HCT116 (cell line): ENCODE measurements around the gene SH3GL2. TPM values are rescaled to one million over a fixed set of nuclear protein-coding genes. Genes with fewer than 3 reads are reported as not detected.

Experiments used
- ATAC-seq: fragments of 200-7000 bp; cut with Tn5 transposase; 2 replicates; pipeline ENCODE4 v1.9.1; 2020; ENCODE audit warnings: mild to moderate bottlenecking, moderate library complexity
- BruUV-seq: library from RNA; stranded (reverse); fragments of 400-500 nt; replicated peaks from 2 replicates; lab custom pipeline; 2021; lab: Mats Ljungman, UMichigan
- CTCF ChIA-PET: fragments of 300-600 bp; sonication (Branson Sonifier 250); formaldehyde crosslinking; loops from one replicate; lab custom pipeline; 2021; ENCODE audit warnings: antibody characterized with exemption; lab: Charles Lee
- POLR2A ChIA-PET: fragments of 300-600, 350-600 bp; sonication (Branson Sonifier 250); formaldehyde crosslinking; loops from one replicate; lab custom pipeline; 2021; ENCODE audit warnings: antibody characterized with exemption; lab: Charles Lee
- RAD21 ChIA-PET, 2 experiments: fragments of 300-600 bp; sonication (Branson Sonifier 250); formaldehyde crosslinking; loops; one replicate each; lab custom pipeline; 2023; ENCODE audit warnings: low total read pairs in 2 of 2; ENCODE audit not compliant: uncharacterized antibody in 2 of 2, unreplicated experiment in 2 of 2, low non-redundant PET in 1 of 2; lab: Charles Lee
- DNase-seq: peaks from one replicate; pipeline ENCODE4 v3.0.0-alpha.2; 2010; ENCODE audit warnings: low read depth, low spot score
- H2AFZ ChIP-seq: fragments of 200-600 bp; shearing (Covaris generic), sonication (generic); 2 replicates; pipeline ENCODE4 v1.6.1; 2017; ENCODE audit warnings: low read depth, mixed run types, mixed read lengths, antibody characterized with exemption, low read length; ENCODE audit not compliant: poor library complexity, severe bottlenecking
- H3K27ac ChIP-seq: 2 replicates; pipeline ENCODE4 v1.5.1; 2012; ENCODE audit warnings: low read depth, low read length
- H3K27me3 ChIP-seq: fragments of 200-600 bp; sonication (generic); 2 replicates; pipeline ENCODE4 v1.6.1; 2016; ENCODE audit warnings: mixed run types, low read length, mixed read lengths; ENCODE audit not compliant: insufficient read depth
- H3K36me3 ChIP-seq, 2 experiments: fragments of 200-500 bp in 1 of 2; fragments of 200-600 bp in 1 of 2; sonication (Bioruptor generic) in 1 of 2; sonication (generic) in 1 of 2; 2 replicates each; pipeline versions ENCODE4 v1.5.1 to v1.6.1; 2014 to 2016; ENCODE audit warnings: low read length in 2 of 2, inconsistent platforms in 1 of 2, mixed read lengths in 1 of 2, mixed run types in 1 of 2; ENCODE audit not compliant: insufficient read depth in 2 of 2, control insufficient read depth in 1 of 2
- H3K4me1 ChIP-seq, 2 experiments: fragments of 200-600 bp in 1 of 2; sonication (generic) in 1 of 2; 2 replicates each; pipeline versions ENCODE4 v1.5.1 to v1.6.1; 2012 to 2017; ENCODE audit warnings: low read length in 2 of 2, inconsistent platforms in 1 of 2, mild to moderate bottlenecking in 1 of 2, mixed read lengths in 1 of 2, mixed run types in 1 of 2, moderate library complexity in 1 of 2; ENCODE audit not compliant: insufficient read depth in 2 of 2, control insufficient read depth in 1 of 2
- H3K4me2 ChIP-seq: fragments of 200-600 bp; sonication (generic); 2 replicates; pipeline ENCODE4 v1.6.1; 2017; ENCODE audit warnings: mixed run types, low read length, mixed read lengths
- H3K4me3 ChIP-seq, 2 experiments: fragments of 200-600 bp in 1 of 2; sonication (generic) in 1 of 2; replicated peaks in 1 of 2; 2 replicates each; pipeline ENCODE4 v1.5.1; 2011 to 2016; ENCODE audit warnings: low read length in 2 of 2, control low read depth in 1 of 2, low read depth in 1 of 2, mild to moderate bottlenecking in 1 of 2, mixed read lengths in 1 of 2, mixed run types in 1 of 2
- H3K79me2 ChIP-seq: fragments of 200-600 bp; sonication (generic); 2 replicates; pipeline ENCODE4 v1.6.1; 2017; ENCODE audit warnings: mild to moderate bottlenecking, mixed run types, low read length, moderate library complexity, mixed read lengths; ENCODE audit not compliant: insufficient read depth
- H3K9ac ChIP-seq: fragments of 200-600 bp; sonication (generic); 2 replicates; pipeline ENCODE4 v1.6.1; 2016; ENCODE audit warnings: low read length, mixed read lengths
- H3K9me2 ChIP-seq: fragments of 200-600 bp; sonication (generic), shearing (Covaris generic); 2 replicates; pipeline ENCODE4 v1.6.1; 2017; ENCODE audit warnings: mixed run types, mild to moderate bottlenecking, moderate library complexity; ENCODE audit not compliant: insufficient read depth
- H3K9me3 ChIP-seq, 2 experiments: fragments of 200-500 bp in 1 of 2; fragments of 200-600 bp in 1 of 2; sonication (Bioruptor generic) in 1 of 2; sonication (generic) in 1 of 2; 2 replicates each; pipeline ENCODE4 v1.6.1; 2014 to 2017; ENCODE audit warnings: low read length in 2 of 2, mixed read lengths in 2 of 2, inconsistent platforms in 1 of 2, low read depth in 1 of 2, mild to moderate bottlenecking in 1 of 2, mixed run types in 1 of 2, moderate library complexity in 1 of 2; ENCODE audit not compliant: control insufficient read depth in 1 of 2, insufficient read depth in 1 of 2
- H4K20me1 ChIP-seq: fragments of 200-600 bp; sonication (generic), shearing (Covaris generic); 2 replicates; pipeline ENCODE4 v1.6.1; 2017; ENCODE audit warnings: mixed run types, mild to moderate bottlenecking, moderate library complexity; ENCODE audit not compliant: insufficient read depth
- CBX3 ChIP-seq: IDR thresholded peaks from 2 replicates; pipeline ENCODE4 v1.6.1; 2012; ENCODE audit warnings: low read depth
- CTCF ChIP-seq, 3 experiments: fragments of 200-600 bp in 1 of 3; sonication (generic) in 1 of 3; IDR thresholded peaks in 2 of 3; conservative IDR thresholded peaks in 1 of 3; 2 replicates each; pipeline ENCODE4 v1.5.1; 2012 to 2017; ENCODE audit warnings: low read depth in 2 of 3, low read length in 2 of 3, antibody characterized with exemption in 1 of 3, borderline replicate concordance in 1 of 3, control low read depth in 1 of 3, mild to moderate bottlenecking in 1 of 3, mixed read lengths in 1 of 3, mixed run types in 1 of 3, moderate library complexity in 1 of 3; ENCODE audit not compliant: insufficient read depth in 1 of 3
- EGR1 ChIP-seq: IDR thresholded peaks from 2 replicates; pipeline ENCODE4 v1.6.1; 2012; ENCODE audit warnings: low read depth
- ELF1 ChIP-seq: IDR thresholded peaks from 2 replicates; pipeline ENCODE4 v1.6.1; 2012; ENCODE audit warnings: low read depth, borderline replicate concordance
- EZH2 ChIP-seq: fragments of 200-600 bp; sonication (generic); IDR thresholded peaks from 2 replicates; pipeline ENCODE4 v1.6.1; 2017; ENCODE audit warnings: antibody characterized with exemption, mixed run types
- EZH2phosphoT487 ChIP-seq: fragments of 200-600 bp; IDR thresholded peaks from 2 replicates; pipeline ENCODE4 v1.6.1; 2018; ENCODE audit warnings: antibody characterized with exemption, borderline replicate concordance
- FOSL1 ChIP-seq: IDR thresholded peaks from 2 replicates; pipeline ENCODE4 v1.6.1; 2012; ENCODE audit warnings: low read depth
- POLR2A ChIP-seq: IDR thresholded peaks from 2 replicates; pipeline ENCODE4 v1.7.0; 2011; ENCODE audit warnings: borderline replicate concordance; ENCODE audit not compliant: insufficient read depth, insufficient read length; ENCODE audit errors: extremely low read depth
- POLR2AphosphoS5 ChIP-seq: IDR thresholded peaks from 2 replicates; pipeline ENCODE4 v1.6.1; 2011; ENCODE audit warnings: mild to moderate bottlenecking, low read depth, low read length, moderate library complexity
- RAD21 ChIP-seq: IDR thresholded peaks from 2 replicates; pipeline ENCODE4 v1.6.1; 2012; ENCODE audit warnings: low read depth, mild to moderate bottlenecking
- SP1 ChIP-seq: IDR thresholded peaks from 2 replicates; pipeline ENCODE4 v1.6.1; 2012; ENCODE audit warnings: low read depth
- SRF ChIP-seq: IDR thresholded peaks from 2 replicates; pipeline ENCODE4 v1.6.1; 2012; ENCODE audit warnings: low read depth
- TCF7L2 ChIP-seq: IDR thresholded peaks from 2 replicates; pipeline ENCODE4 v1.7.0; 2011; ENCODE audit warnings: borderline replicate concordance, inconsistent platforms; ENCODE audit not compliant: insufficient read depth, insufficient read length; ENCODE audit errors: extremely low read depth
- YY1 ChIP-seq: IDR thresholded peaks from 2 replicates; pipeline ENCODE4 v1.6.1; 2011; ENCODE audit warnings: low read length, low read depth, moderate library complexity, mild to moderate bottlenecking; ENCODE audit not compliant: insufficient replicate concordance; ENCODE audit errors: extremely low read depth
- ZBTB33 ChIP-seq: IDR thresholded peaks from 2 replicates; pipeline ENCODE4 v1.6.1; 2011; ENCODE audit warnings: mild to moderate bottlenecking, low read length, moderate library complexity; ENCODE audit not compliant: insufficient replicate concordance; ENCODE audit errors: extremely low read depth
- ZFX ChIP-seq: fragments of 450-650 bp; IDR thresholded peaks from 2 replicates; pipeline ENCODE4 v1.6.1; 2017
- ZNF274 ChIP-seq: fragments of 200-500 bp; sonication (Bioruptor generic); IDR thresholded peaks from 2 replicates; pipeline ENCODE4 v1.6.1; 2014; ENCODE audit warnings: mild to moderate bottlenecking, low read depth, low read length, inconsistent platforms
- intact Hi-C: fragments of 100-400 bp; cut with micrococcal nuclease; formaldehyde crosslinking; loops from 2 replicates; pipeline ENCODE4 v1.10.0; 2022
- total RNA-seq: library from RNA; stranded (reverse); gene quantifications from one replicate; pipeline ENCODE4 v1.2.1, GENCODE V29; 2021; ENCODE audit not compliant: unreplicated experiment
- TF ChIP-seq, protein P1 (sequence below): IDR thresholded peaks from 2 replicates; pipeline ENCODE4 v1.6.1; 2012

SH3GL2 gene
- total RNA-seq, 1 experiment from 2014 or later = not detected

DNA sequence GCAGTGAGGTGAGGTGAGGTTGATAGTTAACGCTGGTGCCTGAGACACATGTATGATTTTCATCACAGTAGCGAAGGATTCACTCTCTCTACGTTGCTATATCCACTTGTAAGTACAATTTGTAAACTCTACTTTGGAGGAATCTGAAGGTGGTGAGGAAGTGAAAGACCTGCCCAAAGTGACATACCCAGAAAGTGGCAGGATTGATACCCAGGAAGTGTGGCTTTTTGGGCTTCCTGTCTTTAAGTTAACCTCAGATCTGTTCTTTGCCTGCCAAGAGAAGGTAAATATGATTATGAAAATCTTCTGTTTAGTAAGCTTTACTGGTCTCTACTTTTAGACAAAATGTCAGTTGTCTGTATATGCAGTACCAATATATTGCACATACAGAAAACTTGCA, 143.1 kb downstream of the SH3GL2 start (continued):
- no peak for TF ChIP-seq EZH2
- no peak for TF ChIP-seq EGR1
- TF ChIP-seq YY1 = no peak
- no peak for TF ChIP-seq EZH2phosphoT487
- no peak for TF ChIP-seq ELF1
- TF ChIP-seq ZNF274 = no peak
- TF ChIP-seq, all 23 proteins: peak for 0

- no peak for ATAC-seq
- Histone ChIP-seq H2AFZ (no peak overlapping the region), H3K9me2 (no peaks in the 10 kb centered on the region), H3K4me1 (no peaks in the 10 kb centered on the region), H4K20me1 (no peaks in the 10 kb centered on the region), H3K4me2 (no peak overlapping the region), H3K79me2 (no peaks in the 10 kb centered on the region), H3K9ac (no peak overlapping the region), H3K9me3 (no peaks in the 10 kb centered on the region; a peak in 2 of 4 replicates), H3K4me3 (no peak overlapping the region), H3K36me3 (no peaks in the 10 kb centered on the region), H3K27me3 (no peaks in the 10 kb centered on the region), H3K27ac (no peak overlapping the region)
- ChIA-PET RAD21 (no interaction called here), CTCF (no interaction called here), POLR2A (no interaction called here)
- intact Hi-C loops = loop anchor here (10.0 kb wide), 1 partner anchor 61 kb away; no protein-coding TSS in a partner anchor
- no TSS peak for BruUV-seq
- DNase-seq = no peak
- TF ChIP-seq TCF7L2 = no peak
- TF ChIP-seq ZNF274 = no peak
- TF ChIP-seq SP1 = no peak
- TF ChIP-seq POLR2AphosphoS5 = no peak
- TF ChIP-seq ELF1 = no peak
- TF ChIP-seq SRF = no peak
- no peak for TF ChIP-seq RAD21
- no peak for TF ChIP-seq CBX3
- no peak for TF ChIP-seq YY1
- no peak for TF ChIP-seq FOSL1
- no peak for TF ChIP-seq EGR1
- no peak for TF ChIP-seq EZH2
- no peak for TF ChIP-seq EZH2phosphoT487
- no peak for TF ChIP-seq POLR2A
- no peak for TF ChIP-seq ZFX
- no peak for TF ChIP-seq ZBTB33
- TF ChIP-seq CTCF (IDR thresholded peaks at IDR 0.05 in 2 of 3, conservative IDR thresholded peaks at IDR 0.05 in 1 of 3; ENCODE audit: borderline replicate concordance in 1 of 3, insufficient read depth in 1 of 3, low read depth in 2 of 3, low read length in 2 of 3) = no peak
- TF ChIP-seq, protein P1, sequence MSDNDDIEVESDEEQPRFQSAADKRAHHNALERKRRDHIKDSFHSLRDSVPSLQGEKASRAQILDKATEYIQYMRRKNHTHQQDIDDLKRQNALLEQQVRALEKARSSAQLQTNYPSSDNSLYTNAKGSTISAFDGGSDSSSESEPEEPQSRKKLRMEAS = no peak
Observed at GRCh38 chr9:17723656-17724055, 144.8 kb downstream of the SH3GL2 start.
